A673 (cell line): ENCODE results near the gene ELL.

Experiments used
- CTCF ChIP-seq: fragments of 300-800, 200-600 bp; sonication (generic); conservative IDR thresholded peaks from 2 replicates; pipeline ENCODE4 v1.5.1; 2017; ENCODE audit warnings: low read depth, mild to moderate bottlenecking, antibody characterized with exemption, low read length, moderate library complexity, mixed read lengths
- EZH2 ChIP-seq: fragments of 200-600 bp; sonication (generic); IDR thresholded peaks from 2 replicates; pipeline ENCODE4 v1.6.1; 2017; ENCODE audit warnings: borderline replicate concordance, low read depth, mild to moderate bottlenecking, mixed read lengths, antibody characterized with exemption, low read length; ENCODE audit not compliant: poor library complexity, severe bottlenecking

GRCh38 chr19:18393836-18394235 is 128.0 kb downstream of the ELL start:
- TF ChIP-seq CTCF (no peak), EZH2 (no peak)
